ENCODE data around the gene LRRC8C.

Gene LRRC8C

GRCh38 chr1:89763649-89763986 is 130.7 kb downstream of the LRRC8C start:
- DNase-seq (ENCODE audit: low read depth) = no peak

DNA sequence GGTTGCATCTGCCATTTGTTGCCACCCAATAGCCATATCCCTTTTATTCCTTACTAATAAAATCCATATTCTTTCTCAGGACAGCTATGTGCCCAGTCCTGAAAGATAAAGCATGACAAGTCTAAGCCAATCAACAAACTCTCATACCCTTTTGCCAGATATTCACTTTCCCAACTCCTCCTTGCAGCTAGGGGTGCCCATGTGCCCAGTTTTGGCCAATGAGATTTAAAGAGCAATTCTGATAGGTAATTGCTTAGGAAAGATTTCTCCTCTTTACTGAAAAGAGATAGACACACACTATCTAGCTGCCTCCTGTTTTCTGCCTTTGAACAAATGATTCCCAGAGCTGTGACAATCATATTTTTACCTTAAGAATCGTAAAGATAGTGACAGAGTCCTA is 132.9 kb downstream of the LRRC8C start:
- DNase-seq (ENCODE audit: low read depth) = no peak

DNA sequence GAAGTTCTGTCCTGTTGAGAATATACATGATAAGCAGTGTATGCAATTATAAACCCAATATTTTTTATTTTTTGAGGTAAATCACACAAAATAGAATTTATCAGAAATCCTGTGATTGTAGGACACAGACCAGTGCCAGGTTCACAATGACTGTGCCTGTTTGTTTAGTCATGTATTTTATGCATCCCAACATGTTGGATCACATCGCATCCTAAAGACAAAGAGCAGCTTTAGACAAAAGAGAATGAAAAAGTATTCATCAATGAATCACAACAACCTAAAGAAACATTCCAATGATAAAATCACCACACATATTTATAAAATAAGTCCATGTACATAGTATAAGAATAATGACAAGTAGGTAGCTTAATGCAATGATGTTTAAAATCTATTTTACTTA is 134.7 kb downstream of the LRRC8C start:
- DNase-seq (ENCODE audit: low read depth) = no peak
